Measurements from ENCODE around the gene SLC30A4.

SLC30A4 gene

GRCh38 chr15:45495588-45495987, 27.0 kb downstream of the SLC30A4 start:
- in situ Hi-C loops (cut with HindIII; ENCODE audit: low sequenced_read_pairs), result no loop called here
- H3K4me3 ChIP-seq (ENCODE audit: low read depth, low read length), result no peak overlapping the region
- TF ChIP-seq, protein P1, sequence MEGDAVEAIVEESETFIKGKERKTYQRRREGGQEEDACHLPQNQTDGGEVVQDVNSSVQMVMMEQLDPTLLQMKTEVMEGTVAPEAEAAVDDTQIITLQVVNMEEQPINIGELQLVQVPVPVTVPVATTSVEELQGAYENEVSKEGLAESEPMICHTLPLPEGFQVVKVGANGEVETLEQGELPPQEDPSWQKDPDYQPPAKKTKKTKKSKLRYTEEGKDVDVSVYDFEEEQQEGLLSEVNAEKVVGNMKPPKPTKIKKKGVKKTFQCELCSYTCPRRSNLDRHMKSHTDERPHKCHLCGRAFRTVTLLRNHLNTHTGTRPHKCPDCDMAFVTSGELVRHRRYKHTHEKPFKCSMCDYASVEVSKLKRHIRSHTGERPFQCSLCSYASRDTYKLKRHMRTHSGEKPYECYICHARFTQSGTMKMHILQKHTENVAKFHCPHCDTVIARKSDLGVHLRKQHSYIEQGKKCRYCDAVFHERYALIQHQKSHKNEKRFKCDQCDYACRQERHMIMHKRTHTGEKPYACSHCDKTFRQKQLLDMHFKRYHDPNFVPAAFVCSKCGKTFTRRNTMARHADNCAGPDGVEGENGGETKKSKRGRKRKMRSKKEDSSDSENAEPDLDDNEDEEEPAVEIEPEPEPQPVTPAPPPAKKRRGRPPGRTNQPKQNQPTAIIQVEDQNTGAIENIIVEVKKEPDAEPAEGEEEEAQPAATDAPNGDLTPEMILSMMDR (IDR thresholded peaks at IDR 0.05; ENCODE audit: low read depth, low read length, missing control alignments), result no peak
- no peak for DNase-seq (ENCODE audit: low read depth)

GRCh38 chr15:45489690-45490238, 32.8 kb downstream of the SLC30A4 start:
- DNase-seq (ENCODE audit: low read depth), result no peak
- no peak overlapping the region for H3K4me3 ChIP-seq (ENCODE audit: low read depth, low read length)
- in situ Hi-C loops (cut with HindIII; ENCODE audit: low sequenced_read_pairs), result no loop called here
- TF ChIP-seq, protein P1 (IDR thresholded peaks at IDR 0.05; ENCODE audit: low read depth, low read length, missing control alignments), result no peak

- in situ Hi-C loops (cut with HindIII; ENCODE audit: low sequenced_read_pairs), result no loop called here
- no peak overlapping the region for H3K4me3 ChIP-seq (ENCODE audit: low read depth, low read length)
- TF ChIP-seq, protein P1 (IDR thresholded peaks at IDR 0.05; ENCODE audit: low read depth, low read length, missing control alignments), result no peak
- DNase-seq (ENCODE audit: low read depth), result no peak
Observed at GRCh38 chr15:45486317-45486716, 36.2 kb downstream of the SLC30A4 start.

DNA sequence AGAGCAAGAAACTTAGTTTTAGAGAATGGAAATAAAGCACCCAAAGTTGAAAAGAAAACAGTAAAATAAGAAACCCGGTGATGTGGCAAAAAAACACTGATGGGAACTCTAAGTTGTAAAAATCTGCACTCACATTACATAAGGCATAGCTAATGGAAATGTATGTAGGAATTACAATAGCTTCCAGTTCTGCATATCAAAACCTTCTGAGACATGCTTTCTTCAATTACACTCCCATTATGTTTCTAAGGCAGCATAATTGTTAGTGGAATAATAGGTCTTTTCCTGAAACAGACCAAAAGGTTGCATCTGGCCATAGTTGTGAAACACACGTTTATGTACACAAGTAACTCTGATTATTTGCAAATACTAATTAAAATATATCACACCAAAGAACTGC, 41.4 kb downstream of the SLC30A4 start:
- no peak for DNase-seq (ENCODE audit: low read depth)
- TF ChIP-seq, protein P1 (IDR thresholded peaks at IDR 0.05; ENCODE audit: low read depth, low read length, missing control alignments), result no peak
- in situ Hi-C loops (cut with HindIII; ENCODE audit: low sequenced_read_pairs), result no loop called here
- H3K4me3 ChIP-seq (ENCODE audit: low read depth, low read length), result no peak overlapping the region

- no peak for DNase-seq (ENCODE audit: low read depth)
- H3K4me3 ChIP-seq (ENCODE audit: low read depth, low read length), result no peak overlapping the region
- TF ChIP-seq, protein P1 (IDR thresholded peaks at IDR 0.05; ENCODE audit: low read depth, low read length, missing control alignments), result no peak
- in situ Hi-C loops (cut with HindIII; ENCODE audit: low sequenced_read_pairs), result no loop called here
Observed at GRCh38 chr15:45476410-45476809, 46.1 kb downstream of the SLC30A4 start.

GRCh38 chr15:45474799-45475198, 47.8 kb downstream of the SLC30A4 start:
- TF ChIP-seq, protein P1 (IDR thresholded peaks at IDR 0.05; ENCODE audit: low read depth, low read length, missing control alignments), result no peak
- DNase-seq (ENCODE audit: low read depth), result no peak
- H3K4me3 ChIP-seq (ENCODE audit: low read depth, low read length), result no peak overlapping the region
- in situ Hi-C loops (cut with HindIII; ENCODE audit: low sequenced_read_pairs), result no loop called here
